ENCODE measurements around the gene CA5A. TPM values are rescaled to one million over a fixed set of nuclear protein-coding genes. Genes with fewer than 3 reads are reported as not detected.
"Not testable (repeated sequence)": the region's sequence is repeated elsewhere in the genome, so short reads cannot be mapped to it uniquely, and the experiment has no call there.

Gene CA5A
- total and polyA plus RNA-seq, 2 donors: 0.05 to 0.09 TPM

- not testable (repeated sequence) for DNase-seq (ENCODE audit: low read depth in 6 of 9, low spot score in 9 of 9); H3K4me3 ChIP-seq (ENCODE audit: low read length in 2 of 2); H3K27me3 ChIP-seq (ENCODE audit: control insufficient read depth in 2 of 2, insufficient read depth in 1 of 2, low read length in 1 of 2); H3K9me3 ChIP-seq (ENCODE audit: control insufficient read depth in 2 of 2, insufficient read depth in 1 of 2, low read length in 1 of 2); H3K4me1 ChIP-seq (ENCODE audit: control insufficient read depth in 2 of 2, insufficient read depth in 2 of 2, low read length in 2 of 2); H3K27ac ChIP-seq (ENCODE audit: low read depth in 1 of 2, low read length in 1 of 2)
- 95% methylated on average over 12 of the region's 12 CpGs for WGBS
- H3K36me3 ChIP-seq (ENCODE audit: control insufficient read depth in 2 of 2, insufficient read depth in 2 of 2, low read length in 1 of 2): peaks cover 26 to 54% of the 10 kb centered on the region in 2 donors
Measured at GRCh38 chr16:87979911-87980630, 43.7 kb upstream of the CA5A start.

- Histone ChIP-seq H3K9me3 (ENCODE audit: control insufficient read depth in 2 of 2, insufficient read depth in 1 of 2, low read length in 1 of 2) (no peaks in the 10 kb centered on the region), H3K4me1 (ENCODE audit: control insufficient read depth in 2 of 2, insufficient read depth in 2 of 2, low read length in 2 of 2) (no peaks in the 10 kb centered on the region), H3K27me3 (ENCODE audit: control insufficient read depth in 2 of 2, insufficient read depth in 1 of 2, low read length in 1 of 2) (no peaks in the 10 kb centered on the region), H3K4me3 (ENCODE audit: low read length in 2 of 2) (no peak overlapping the region), H3K27ac (ENCODE audit: low read depth in 1 of 2, low read length in 1 of 2) (no peak overlapping the region), H3K36me3 (ENCODE audit: control insufficient read depth in 2 of 2, insufficient read depth in 2 of 2, low read length in 1 of 2) (peaks cover 22 to 47% of the 10 kb centered on the region in 2 donors)
- 97% methylated on average over 8 of the region's 8 CpGs for WGBS
- no peak for DNase-seq (ENCODE audit: low read depth in 6 of 9, low spot score in 9 of 9)
Measured at GRCh38 chr16:87979352-87979751, 43.0 kb upstream of the CA5A start.

- Histone ChIP-seq H3K4me1 (ENCODE audit: control insufficient read depth in 2 of 2, insufficient read depth in 2 of 2, low read length in 2 of 2) (no peaks in the 10 kb centered on the region), H3K9me3 (ENCODE audit: control insufficient read depth in 2 of 2, insufficient read depth in 1 of 2, low read length in 1 of 2) (no peaks in the 10 kb centered on the region), H3K4me3 (ENCODE audit: low read length in 2 of 2) (no peak overlapping the region), H3K27me3 (ENCODE audit: control insufficient read depth in 2 of 2, insufficient read depth in 1 of 2, low read length in 1 of 2) (no peaks in the 10 kb centered on the region), H3K36me3 (ENCODE audit: control insufficient read depth in 2 of 2, insufficient read depth in 2 of 2, low read length in 1 of 2) (peaks cover 19 to 35% of the 10 kb centered on the region in 2 donors), H3K27ac (ENCODE audit: low read depth in 1 of 2, low read length in 1 of 2) (no peak overlapping the region)
- DNase-seq (ENCODE audit: low read depth in 6 of 9, low spot score in 9 of 9): no peak
- 94% methylated on average over 5 of the region's 5 CpGs for WGBS
Measured at GRCh38 chr16:87978127-87978526, 41.8 kb upstream of the CA5A start.

- Histone ChIP-seq H3K9me3 (ENCODE audit: control insufficient read depth in 2 of 2, insufficient read depth in 1 of 2, low read length in 1 of 2) (peaks cover 2 to 3% of the 10 kb centered on the region in 2 donors), H3K4me3 (ENCODE audit: low read length in 2 of 2) (no peak overlapping the region), H3K27me3 (ENCODE audit: control insufficient read depth in 2 of 2, insufficient read depth in 1 of 2, low read length in 1 of 2) (no peaks in the 10 kb centered on the region), H3K27ac (ENCODE audit: low read depth in 1 of 2, low read length in 1 of 2) (no peak overlapping the region), H3K4me1 (ENCODE audit: control insufficient read depth in 2 of 2, insufficient read depth in 2 of 2, low read length in 2 of 2) (no peaks in the 10 kb centered on the region), H3K36me3 (ENCODE audit: control insufficient read depth in 2 of 2, insufficient read depth in 2 of 2, low read length in 1 of 2) (peaks cover 8 to 22% of the 10 kb centered on the region in 2 donors)
- WGBS: 94% methylated on average over 3 of the region's 3 CpGs
- no peak for DNase-seq (ENCODE audit: low read depth in 6 of 9, low spot score in 9 of 9)
Measured at GRCh38 chr16:87976665-87977064, 40.3 kb upstream of the CA5A start.

- no peak overlapping the region for H3K27ac ChIP-seq (ENCODE audit: low read depth in 1 of 2, low read length in 1 of 2)
- 86% methylated on average over 9 of the region's 9 CpGs for WGBS
- H3K4me1 ChIP-seq (ENCODE audit: control insufficient read depth in 2 of 2, insufficient read depth in 2 of 2, low read length in 2 of 2): no peaks in the 10 kb centered on the region
- peaks cover 6 to 13% of the 10 kb centered on the region in 2 donors for H3K9me3 ChIP-seq (ENCODE audit: control insufficient read depth in 2 of 2, insufficient read depth in 1 of 2, low read length in 1 of 2)
- no peak overlapping the region for H3K4me3 ChIP-seq (ENCODE audit: low read length in 2 of 2)
- peaks cover 11 to 14% of the 10 kb centered on the region in 2 donors for H3K36me3 ChIP-seq (ENCODE audit: control insufficient read depth in 2 of 2, insufficient read depth in 2 of 2, low read length in 1 of 2)
- no peak for DNase-seq (ENCODE audit: low read depth in 6 of 9, low spot score in 9 of 9)
- no peaks in the 10 kb centered on the region for H3K27me3 ChIP-seq (ENCODE audit: control insufficient read depth in 2 of 2, insufficient read depth in 1 of 2, low read length in 1 of 2)
Measured at GRCh38 chr16:87974178-87974577, 37.8 kb upstream of the CA5A start.

GRCh38 chr16:87973717-87974116, 37.4 kb upstream of the CA5A start:
- H3K27ac ChIP-seq (ENCODE audit: low read depth in 1 of 2, low read length in 1 of 2): no peak overlapping the region
- H3K4me1 ChIP-seq (ENCODE audit: control insufficient read depth in 2 of 2, insufficient read depth in 2 of 2, low read length in 2 of 2): no peaks in the 10 kb centered on the region
- H3K36me3 ChIP-seq (ENCODE audit: control insufficient read depth in 2 of 2, insufficient read depth in 2 of 2, low read length in 1 of 2): peaks cover 10 to 11% of the 10 kb centered on the region in 2 donors
- no peaks in the 10 kb centered on the region for H3K27me3 ChIP-seq (ENCODE audit: control insufficient read depth in 2 of 2, insufficient read depth in 1 of 2, low read length in 1 of 2)
- H3K9me3 ChIP-seq (ENCODE audit: control insufficient read depth in 2 of 2, insufficient read depth in 1 of 2, low read length in 1 of 2): peaks cover 6 to 13% of the 10 kb centered on the region in 2 donors
- WGBS: 63% methylated on average over 3 of the region's 3 CpGs
- DNase-seq (ENCODE audit: low read depth in 6 of 9, low spot score in 9 of 9): no peak
- no peak overlapping the region for H3K4me3 ChIP-seq (ENCODE audit: low read length in 2 of 2)

GRCh38 chr16:87971933-87972332, 35.6 kb upstream of the CA5A start:
- H3K4me3 ChIP-seq (ENCODE audit: low read length in 2 of 2): no peak overlapping the region
- no peak for DNase-seq (ENCODE audit: low read depth in 6 of 9, low spot score in 9 of 9)
- WGBS: 98% methylated on average over 2 of the region's 2 CpGs
- peaks cover 6 to 13% of the 10 kb centered on the region in 2 donors for H3K9me3 ChIP-seq (ENCODE audit: control insufficient read depth in 2 of 2, insufficient read depth in 1 of 2, low read length in 1 of 2)
- H3K36me3 ChIP-seq (ENCODE audit: control insufficient read depth in 2 of 2, insufficient read depth in 2 of 2, low read length in 1 of 2): peaks cover 5 to 8% of the 10 kb centered on the region in 2 donors
- no peak overlapping the region for H3K27ac ChIP-seq (ENCODE audit: low read depth in 1 of 2, low read length in 1 of 2)
- peaks cover 0 to under 1% of the 10 kb centered on the region in 2 donors for H3K4me1 ChIP-seq (ENCODE audit: control insufficient read depth in 2 of 2, insufficient read depth in 2 of 2, low read length in 2 of 2)
- H3K27me3 ChIP-seq (ENCODE audit: control insufficient read depth in 2 of 2, insufficient read depth in 1 of 2, low read length in 1 of 2): no peaks in the 10 kb centered on the region

GRCh38 chr16:87970186-87970585, 33.9 kb upstream of the CA5A start:
- no peak for DNase-seq (ENCODE audit: low read depth in 6 of 9, low spot score in 9 of 9)
- Histone ChIP-seq H3K27me3 (ENCODE audit: control insufficient read depth in 2 of 2, insufficient read depth in 1 of 2, low read length in 1 of 2) (no peaks in the 10 kb centered on the region), H3K9me3 (ENCODE audit: control insufficient read depth in 2 of 2, insufficient read depth in 1 of 2, low read length in 1 of 2) (peaks cover 6 to 13% of the 10 kb centered on the region in 2 donors), H3K27ac (ENCODE audit: low read depth in 1 of 2, low read length in 1 of 2) (no peak overlapping the region), H3K4me1 (ENCODE audit: control insufficient read depth in 2 of 2, insufficient read depth in 2 of 2, low read length in 2 of 2) (peaks cover 6 to 9% of the 10 kb centered on the region in 2 donors), H3K36me3 (ENCODE audit: control insufficient read depth in 2 of 2, insufficient read depth in 2 of 2, low read length in 1 of 2) (peaks cover 0 to 7% of the 10 kb centered on the region in 2 donors), H3K4me3 (ENCODE audit: low read length in 2 of 2) (no peak overlapping the region)
- 68% methylated on average over 3 of the region's 3 CpGs for WGBS

- WGBS: 92% methylated on average over 7 of the region's 7 CpGs
Measured at GRCh38 chr16:87968541-87968940, 32.2 kb upstream of the CA5A start.

More at GRCh38 chr16:87968541-87968940, 32.2 kb upstream of the CA5A start:
- H3K27me3 ChIP-seq (ENCODE audit: control insufficient read depth in 2 of 2, insufficient read depth in 1 of 2, low read length in 1 of 2): no peaks in the 10 kb centered on the region
- peaks cover 6 to 13% of the 10 kb centered on the region in 2 donors for H3K9me3 ChIP-seq (ENCODE audit: control insufficient read depth in 2 of 2, insufficient read depth in 1 of 2, low read length in 1 of 2)
- H3K36me3 ChIP-seq (ENCODE audit: control insufficient read depth in 2 of 2, insufficient read depth in 2 of 2, low read length in 1 of 2): peaks cover 4 to 5% of the 10 kb centered on the region in 2 donors
- peaks cover 8 to 16% of the 10 kb centered on the region in 2 donors for H3K4me1 ChIP-seq (ENCODE audit: control insufficient read depth in 2 of 2, insufficient read depth in 2 of 2, low read length in 2 of 2)
- no peak for DNase-seq (ENCODE audit: low read depth in 6 of 9, low spot score in 9 of 9)
- no peak overlapping the region for H3K4me3 ChIP-seq (ENCODE audit: low read length in 2 of 2)
- H3K27ac ChIP-seq (ENCODE audit: low read depth in 1 of 2, low read length in 1 of 2): no peak overlapping the region
